WTC11 (cell line): ENCODE measurements around the gene FRMD5. TPM values are rescaled to one million over a fixed set of nuclear protein-coding genes. Genes with fewer than 3 reads are reported as not detected.

ENCODE experiments used
- ATAC-seq: fragments of 200-7000 bp; cut with Tn5 transposase; 2 replicates; pipeline ENCODE4 v1.10.0; 2021; ENCODE audit warnings: mild to moderate bottlenecking, moderate library complexity
- CTCF ChIA-PET: fragments of 300-600 bp; sonication (Branson Sonifier 250); formaldehyde crosslinking; loops from one replicate; lab custom pipeline; 2021; ENCODE audit warnings: antibody characterized with exemption; lab: Charles Lee
- POLR2A ChIA-PET: fragments of 350-600 bp; sonication (Branson Sonifier 250); formaldehyde crosslinking; loops from one replicate; lab custom pipeline; 2021; ENCODE audit warnings: antibody characterized with exemption; lab: Charles Lee
- DNase-seq: peaks from one replicate; pipeline ENCODE4 v3.0.0; 2021; ENCODE audit warnings: low spot score
- H3K27ac Mint-ChIP-seq: 2 replicates; pipeline ENCODE4 v1.8.0; 2021; ENCODE audit warnings: mixed read lengths
- H3K27me3 Mint-ChIP-seq: 2 replicates; pipeline ENCODE4 v1.8.0; 2021; ENCODE audit warnings: low read depth, mild to moderate bottlenecking, moderate library complexity, mixed read lengths
- H3K36me3 Mint-ChIP-seq: 2 replicates; pipeline ENCODE4 v1.8.0; 2021; ENCODE audit warnings: mixed read lengths
- H3K4me1 Mint-ChIP-seq: 2 replicates; pipeline ENCODE4 v1.8.0; 2022; ENCODE audit warnings: mixed read lengths
- H3K4me3 Mint-ChIP-seq: 2 replicates; pipeline ENCODE4 v1.8.0; 2021; ENCODE audit warnings: mild to moderate bottlenecking, moderate library complexity, mixed read lengths
- H3K9me3 Mint-ChIP-seq: 2 replicates; pipeline ENCODE4 v1.8.0; 2021; ENCODE audit warnings: mixed read lengths
- CBFB ChIP-seq: sonication (generic); formaldehyde crosslinking; IDR thresholded peaks from 2 replicates; pipeline ENCODE4 v1.8.1; 2022; ENCODE audit warnings: mild to moderate bottlenecking, low read depth, missing genetic modification reagents
- CTCF ChIP-seq: fragments of 200-600 bp; IDR thresholded peaks from 2 replicates; pipeline ENCODE4 v1.8.0; 2022; ENCODE audit warnings: antibody characterized with exemption
- E2F4 ChIP-seq: sonication (generic); formaldehyde crosslinking; IDR thresholded peaks from 2 replicates; pipeline ENCODE4 v1.8.1; 2022; ENCODE audit warnings: low read depth, mild to moderate bottlenecking, moderate library complexity, missing genetic modification reagents, borderline replicate concordance
- FOXP4 ChIP-seq: sonication (generic); formaldehyde crosslinking; IDR thresholded peaks from 2 replicates; pipeline ENCODE4 v1.8.0; 2022; ENCODE audit warnings: mild to moderate bottlenecking, missing genetic modification reagents
- GABPB1 ChIP-seq: sonication (generic); formaldehyde crosslinking; IDR thresholded peaks from 2 replicates; pipeline ENCODE4 v1.8.1; 2023; ENCODE audit warnings: mild to moderate bottlenecking, missing genetic modification reagents
- GRHL2 ChIP-seq: fragments of 250-450 bp; sonication (Bioruptor Pico); IDR thresholded peaks from 2 replicates; pipeline ENCODE4 v1.8.0; 2022; ENCODE audit warnings: mild to moderate bottlenecking, moderate library complexity; ENCODE audit not compliant: insufficient replicate concordance, severe bottlenecking
- JAZF1 ChIP-seq: fragments of 250-450 bp; sonication (Bioruptor Pico); IDR thresholded peaks from 2 replicates; pipeline ENCODE4 v1.9.0; 2021; ENCODE audit warnings: moderate library complexity, mild to moderate bottlenecking, inconsistent platforms
- NFE2L1 ChIP-seq: sonication (generic); formaldehyde crosslinking; IDR thresholded peaks from 2 replicates; pipeline ENCODE4 v1.8.1; 2023; ENCODE audit warnings: missing genetic modification reagents
- NFYB ChIP-seq: sonication (generic); formaldehyde crosslinking; conservative IDR thresholded peaks from 2 replicates; pipeline ENCODE4 v1.8.0; 2022; ENCODE audit warnings: low read depth, missing genetic modification reagents
- SMAD3 ChIP-seq: sonication (generic); formaldehyde crosslinking; IDR thresholded peaks from 2 replicates; pipeline ENCODE4 v1.8.0; 2022; ENCODE audit warnings: missing genetic modification reagents, mild to moderate bottlenecking, borderline replicate concordance
- SP1 ChIP-seq: sonication (generic); formaldehyde crosslinking; conservative IDR thresholded peaks from 2 replicates; pipeline ENCODE4 v1.8.1; 2022; ENCODE audit warnings: missing genetic modification reagents
- STAT6 ChIP-seq: sonication (generic); formaldehyde crosslinking; conservative IDR thresholded peaks from 2 replicates; pipeline ENCODE4 v1.8.1; 2023; ENCODE audit warnings: mild to moderate bottlenecking, low read depth, missing genetic modification reagents, moderate library complexity
- TP53 ChIP-seq: sonication (generic); formaldehyde crosslinking; IDR thresholded peaks from 2 replicates; pipeline ENCODE4 v1.8.1; 2023; ENCODE audit warnings: mild to moderate bottlenecking, missing genetic modification reagents
- USF2 ChIP-seq: sonication (generic); formaldehyde crosslinking; IDR thresholded peaks from 2 replicates; pipeline ENCODE4 v1.8.1; 2023; ENCODE audit warnings: mild to moderate bottlenecking, missing genetic modification reagents, moderate library complexity
- ZBTB21 ChIP-seq: sonication (generic); formaldehyde crosslinking; IDR thresholded peaks from 2 replicates; pipeline ENCODE4 v1.8.1; 2023; ENCODE audit warnings: mild to moderate bottlenecking, missing genetic modification reagents, borderline replicate concordance
- ZNF219 ChIP-seq: sonication (generic); formaldehyde crosslinking; IDR thresholded peaks from 2 replicates; pipeline ENCODE4 v1.8.0; 2023; ENCODE audit warnings: missing genetic modification reagents, mild to moderate bottlenecking, borderline replicate concordance
- ZNF416 ChIP-seq: fragments of 250-450 bp; sonication (Bioruptor Pico); IDR thresholded peaks from 2 replicates; pipeline ENCODE4 v1.9.0; 2021; ENCODE audit warnings: mild to moderate bottlenecking, inconsistent platforms
- ZNF512 ChIP-seq: sonication (generic); formaldehyde crosslinking; IDR thresholded peaks from 2 replicates; pipeline ENCODE4 v1.8.1; 2022; ENCODE audit warnings: missing genetic modification reagents, borderline replicate concordance
- total RNA-seq: library from RNA; stranded (reverse); gene quantifications from 3 replicates; pipeline ENCODE4 v1.2.3, GENCODE V29; 2021

The FRMD5 gene
- total RNA-seq, 1 experiment from 2014 or later = 14.1 TPM

- no peaks in the 10 kb centered on the region for H3K9me3 Mint-ChIP-seq
- ChIA-PET CTCF (no interaction called here), POLR2A (no interaction called here)
- no peaks in the 10 kb centered on the region for H3K36me3 Mint-ChIP-seq
- H3K4me1 Mint-ChIP-seq = peaks cover 3% of the 10 kb centered on the region
- no peak overlapping the region for H3K27ac Mint-ChIP-seq
- ATAC-seq (no peak), DNase-seq (no peak)
- H3K4me3 Mint-ChIP-seq = no peak overlapping the region
- TF ChIP-seq TP53 (CRISPR knock-in tag) = no peak
- no peak for TF ChIP-seq CTCF
- TF ChIP-seq SP1 (CRISPR knock-in tag) = no peak
- no peak for TF ChIP-seq NFYB (CRISPR knock-in tag)
- TF ChIP-seq USF2 (CRISPR knock-in tag) = no peak
- TF ChIP-seq ZNF416 = no peak
- TF ChIP-seq NFE2L1 (CRISPR knock-in tag) = no peak
- TF ChIP-seq CBFB = no peak
- TF ChIP-seq GRHL2 = no peak
- TF ChIP-seq ZNF219 (CRISPR knock-in tag) = no peak
- TF ChIP-seq FOXP4 (CRISPR knock-in tag) = no peak
- no peak for TF ChIP-seq SMAD3 (CRISPR knock-in tag)
- TF ChIP-seq ZNF512 = no peak
- no peak for TF ChIP-seq E2F4 (CRISPR knock-in tag)
- TF ChIP-seq STAT6 (CRISPR knock-in tag) = no peak
- TF ChIP-seq JAZF1 = no peak
- no peak for TF ChIP-seq ZBTB21 (CRISPR knock-in tag)
- no peak for TF ChIP-seq GABPB1
- no peaks in the 10 kb centered on the region for H3K27me3 Mint-ChIP-seq
Measured at GRCh38 chr15:44183363-44183762, 11.7 kb downstream of the FRMD5 start.
